Head of caudate nucleus (tissue), 42 donors: ENCODE data around the gene PROSER3.
"Not testable (repeated sequence)": the region's sequence is repeated elsewhere in the genome, so short reads cannot be mapped to it uniquely, and the experiment has no call there.

Source experiments
- DNase-seq, 42 donors: peaks; one replicate each; pipeline versions ENCODE4 v3.0.0 to v3.0.0-alpha.2; 2020 to 2021; ENCODE audit warnings: mixed read lengths in 7 of 42
- intact Hi-C: fragments of 100-400 bp; cut with DNase I; formaldehyde crosslinking; loops from one replicate; pipeline ENCODE4 v1.15.0; 2022

PROSER3 gene

DNA sequence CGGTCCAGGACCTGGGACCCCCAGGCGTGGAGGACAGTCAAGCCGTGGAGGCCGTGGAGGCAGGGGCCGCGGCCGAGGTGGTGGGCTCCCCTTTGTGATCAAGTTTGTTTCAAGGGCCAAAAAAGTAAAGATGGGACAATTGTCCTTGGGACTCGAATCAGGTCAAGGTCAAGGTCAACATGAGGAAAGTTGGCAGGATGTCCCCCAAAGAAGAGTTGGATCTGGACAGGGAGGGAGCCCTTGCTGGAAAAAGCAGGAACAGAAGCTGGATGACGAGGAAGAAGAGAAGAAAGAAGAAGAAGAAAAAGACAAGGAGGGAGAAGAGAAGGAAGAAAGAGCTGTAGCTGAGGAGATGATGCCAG is 37.8 kb upstream of the PROSER3 start:
- DNase-seq = no peak
- intact Hi-C loops = no loop called here

DNA sequence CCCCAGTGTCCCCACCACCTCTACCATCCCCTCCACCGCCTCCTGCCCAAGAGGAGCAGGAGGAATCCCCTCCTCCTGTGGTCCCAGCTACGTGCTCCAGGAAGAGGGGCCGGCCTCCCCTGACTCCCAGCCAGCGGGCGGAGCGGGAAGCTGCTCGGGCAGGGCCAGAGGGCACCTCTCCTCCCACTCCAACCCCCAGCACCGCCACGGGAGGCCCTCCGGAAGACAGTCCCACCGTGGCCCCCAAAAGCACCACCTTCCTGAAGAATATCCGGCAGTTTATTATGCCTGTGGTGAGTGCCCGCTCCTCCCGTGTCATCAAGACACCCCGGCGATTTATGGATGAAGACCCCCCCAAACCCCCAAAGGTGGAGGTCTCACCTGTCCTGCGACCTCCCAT is 37.3 kb upstream of the PROSER3 start:
- DNase-seq = no peak
- intact Hi-C loops = no loop called here

DNA sequence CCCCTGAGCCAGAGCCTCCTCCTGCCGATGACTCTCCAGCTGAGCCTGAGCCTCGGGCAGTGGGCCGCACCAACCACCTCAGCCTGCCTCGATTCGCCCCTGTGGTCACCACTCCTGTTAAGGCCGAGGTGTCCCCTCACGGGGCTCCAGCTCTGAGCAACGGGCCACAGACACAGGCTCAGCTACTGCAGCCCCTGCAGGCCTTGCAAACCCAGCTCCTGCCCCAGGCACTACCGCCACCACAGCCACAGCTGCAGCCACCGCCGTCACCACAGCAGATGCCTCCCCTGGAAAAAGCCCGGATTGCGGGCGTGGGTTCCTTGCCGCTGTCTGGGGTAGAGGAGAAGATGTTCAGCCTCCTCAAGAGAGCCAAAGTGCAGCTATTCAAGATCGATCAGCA is 36.6 kb upstream of the PROSER3 start:
- no peak for DNase-seq
- intact Hi-C loops = no loop called here

- DNase-seq = no peak
- intact Hi-C loops = no loop called here
Measured at GRCh38 chr19:35722461-35722860, 35.5 kb upstream of the PROSER3 start.

DNA sequence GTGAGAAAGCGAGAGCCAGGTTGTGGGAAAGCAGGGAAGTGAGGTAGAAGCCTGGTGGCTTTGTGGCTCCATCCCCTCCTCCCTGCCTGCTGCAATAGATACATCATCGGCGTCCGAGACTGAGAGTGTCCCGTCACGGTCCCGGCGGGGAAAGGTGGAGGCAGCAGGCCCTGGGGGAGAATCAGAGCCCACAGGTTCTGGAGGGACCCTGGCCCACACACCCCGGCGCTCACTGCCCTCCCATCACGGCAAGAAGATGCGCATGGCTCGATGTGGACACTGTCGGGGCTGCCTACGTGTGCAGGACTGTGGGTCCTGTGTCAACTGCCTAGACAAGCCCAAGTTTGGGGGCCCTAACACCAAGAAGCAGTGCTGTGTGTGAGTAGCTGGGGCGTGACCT is 35.1 kb upstream of the PROSER3 start:
- DNase-seq = no peak
- intact Hi-C loops = no loop called here

DNA sequence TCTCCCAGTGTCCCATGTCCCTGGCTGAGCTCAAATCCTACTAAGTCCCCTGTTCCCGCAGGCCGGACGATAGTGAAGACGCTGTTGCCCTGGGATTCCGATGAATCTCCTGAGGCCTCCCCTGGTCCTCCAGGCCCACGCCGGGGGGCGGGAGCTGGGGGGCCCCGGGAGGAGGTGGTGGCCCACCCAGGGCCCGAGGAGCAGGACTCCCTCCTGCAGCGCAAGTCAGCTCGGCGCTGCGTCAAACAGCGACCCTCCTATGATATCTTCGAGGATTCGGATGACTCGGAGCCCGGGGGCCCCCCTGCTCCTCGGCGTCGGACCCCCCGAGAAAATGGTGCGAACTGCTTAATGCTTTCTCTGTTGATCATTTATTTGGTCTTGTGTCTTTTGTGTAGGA is 34.3 kb upstream of the PROSER3 start:
- intact Hi-C loops = no loop called here
- no peak for DNase-seq

DNA sequence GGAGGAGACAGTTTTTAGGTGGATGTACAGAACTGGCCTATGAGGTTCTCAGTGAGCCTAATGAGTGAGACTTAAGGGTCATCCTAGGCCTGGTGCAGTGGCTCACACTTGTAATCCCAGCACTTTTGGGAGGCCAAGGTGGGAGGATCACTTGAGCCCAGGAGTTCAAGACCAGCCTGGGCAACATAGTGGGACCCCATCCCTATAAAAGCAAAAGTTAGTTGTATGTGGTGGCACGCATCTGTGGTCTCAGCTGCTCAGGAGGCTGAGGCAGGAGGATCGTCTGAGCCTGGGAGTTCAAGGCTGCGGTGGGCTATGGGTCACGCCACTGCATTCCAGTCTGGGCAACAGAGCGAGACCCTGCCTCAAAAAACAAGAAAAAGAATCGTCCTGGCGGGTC is 33.8 kb upstream of the PROSER3 start:
- intact Hi-C loops = not testable (repeated sequence)

GRCh38 chr19:35724560-35724959 is 33.4 kb upstream of the PROSER3 start:
- no peak for DNase-seq
- intact Hi-C loops = no loop called here

More for the DNA sequence above, 33.8 kb upstream of the PROSER3 start:
- DNase-seq = not testable (repeated sequence)

- intact Hi-C loops = no loop called here
- DNase-seq = no peak
Measured at GRCh38 chr19:35725216-35725861, 32.6 kb upstream of the PROSER3 start.

DNA sequence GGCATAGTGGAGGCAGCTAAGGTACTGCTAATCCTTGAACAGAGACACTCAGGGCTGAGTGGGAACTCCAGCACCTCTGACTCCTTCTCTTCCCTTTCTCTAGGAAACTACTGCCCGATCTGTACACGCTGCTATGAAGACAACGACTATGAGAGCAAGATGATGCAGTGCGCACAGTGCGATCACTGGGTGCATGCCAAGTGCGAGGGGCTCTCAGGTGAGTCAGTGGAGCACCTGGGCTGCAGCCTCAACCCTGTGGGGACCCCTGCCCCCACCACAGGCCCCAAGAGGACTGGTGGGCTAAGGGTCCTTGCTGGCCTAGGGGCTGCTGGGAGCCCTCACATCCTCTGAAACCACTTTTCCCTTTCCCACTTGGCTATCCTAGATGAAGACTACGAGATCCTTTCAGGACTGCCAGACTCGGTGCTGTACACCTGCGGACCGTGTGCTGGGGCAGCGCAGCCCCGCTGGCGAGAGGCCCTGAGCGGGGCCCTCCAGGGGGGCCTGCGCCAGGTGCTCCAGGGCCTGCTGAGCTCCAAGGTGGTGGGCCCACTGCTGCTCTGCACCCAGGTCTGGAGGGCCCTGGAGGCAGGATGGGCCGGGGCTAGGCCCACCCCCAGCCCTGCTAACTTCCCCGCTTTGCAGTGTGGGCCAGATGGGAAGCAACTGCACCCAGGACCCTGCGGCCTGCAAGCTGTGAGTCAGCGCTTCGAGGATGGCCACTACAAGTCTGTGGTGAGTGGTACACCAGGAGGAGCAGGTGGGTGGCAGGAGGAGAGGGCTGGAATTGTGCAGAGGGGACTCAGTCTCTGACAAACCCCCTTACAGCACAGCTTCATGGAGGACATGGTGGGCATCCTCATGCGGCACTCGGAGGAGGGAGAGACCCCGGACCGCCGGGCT is 30.7 kb upstream of the PROSER3 start:
- intact Hi-C loops = no loop called here
- DNase-seq = no peak

GRCh38 chr19:35727956-35728706 is 29.8 kb upstream of the PROSER3 start:
- intact Hi-C loops = no loop called here
- no peak for DNase-seq

- intact Hi-C loops = no loop called here
- DNase-seq = no peak
Measured at GRCh38 chr19:35729021-35729420, 29.0 kb upstream of the PROSER3 start.

GRCh38 chr19:35729763-35730162 is 28.2 kb upstream of the PROSER3 start:
- intact Hi-C loops = no loop called here

GRCh38 chr19:35730326-35730725 is 27.6 kb upstream of the PROSER3 start:
- intact Hi-C loops = no loop called here
- no peak for DNase-seq

More at GRCh38 chr19:35729763-35730162, 28.2 kb upstream of the PROSER3 start:
- DNase-seq = no peak

DNA sequence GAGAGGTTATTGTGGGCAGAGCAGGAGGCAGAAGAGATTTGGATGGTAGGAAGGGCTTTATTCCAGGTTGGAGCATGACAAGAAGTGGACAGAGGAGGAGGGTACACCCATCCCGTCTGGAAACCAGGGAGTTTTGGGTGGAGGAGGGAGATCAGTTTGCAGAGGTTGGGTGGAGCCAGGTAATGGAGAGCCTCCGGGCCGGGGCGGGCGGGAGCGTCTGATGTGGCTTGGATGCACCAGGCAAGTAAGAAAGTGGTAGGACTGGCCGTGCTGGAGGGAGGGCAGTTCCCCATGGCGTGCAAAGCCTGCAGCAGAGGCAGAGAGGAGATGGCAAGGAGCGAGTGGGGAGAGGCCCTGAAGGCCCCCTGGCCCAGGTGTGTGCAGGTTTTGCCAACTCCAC is 26.6 kb upstream of the PROSER3 start:
- DNase-seq = no peak
- intact Hi-C loops = no loop called here

GRCh38 chr19:35731779-35732405 is 26.1 kb upstream of the PROSER3 start:
- no peak for DNase-seq

GRCh38 chr19:35732540-35733179 is 25.3 kb upstream of the PROSER3 start:
- DNase-seq = no peak
- intact Hi-C loops = no loop called here

More at GRCh38 chr19:35731779-35732405, 26.1 kb upstream of the PROSER3 start:
- intact Hi-C loops = no loop called here

DNA sequence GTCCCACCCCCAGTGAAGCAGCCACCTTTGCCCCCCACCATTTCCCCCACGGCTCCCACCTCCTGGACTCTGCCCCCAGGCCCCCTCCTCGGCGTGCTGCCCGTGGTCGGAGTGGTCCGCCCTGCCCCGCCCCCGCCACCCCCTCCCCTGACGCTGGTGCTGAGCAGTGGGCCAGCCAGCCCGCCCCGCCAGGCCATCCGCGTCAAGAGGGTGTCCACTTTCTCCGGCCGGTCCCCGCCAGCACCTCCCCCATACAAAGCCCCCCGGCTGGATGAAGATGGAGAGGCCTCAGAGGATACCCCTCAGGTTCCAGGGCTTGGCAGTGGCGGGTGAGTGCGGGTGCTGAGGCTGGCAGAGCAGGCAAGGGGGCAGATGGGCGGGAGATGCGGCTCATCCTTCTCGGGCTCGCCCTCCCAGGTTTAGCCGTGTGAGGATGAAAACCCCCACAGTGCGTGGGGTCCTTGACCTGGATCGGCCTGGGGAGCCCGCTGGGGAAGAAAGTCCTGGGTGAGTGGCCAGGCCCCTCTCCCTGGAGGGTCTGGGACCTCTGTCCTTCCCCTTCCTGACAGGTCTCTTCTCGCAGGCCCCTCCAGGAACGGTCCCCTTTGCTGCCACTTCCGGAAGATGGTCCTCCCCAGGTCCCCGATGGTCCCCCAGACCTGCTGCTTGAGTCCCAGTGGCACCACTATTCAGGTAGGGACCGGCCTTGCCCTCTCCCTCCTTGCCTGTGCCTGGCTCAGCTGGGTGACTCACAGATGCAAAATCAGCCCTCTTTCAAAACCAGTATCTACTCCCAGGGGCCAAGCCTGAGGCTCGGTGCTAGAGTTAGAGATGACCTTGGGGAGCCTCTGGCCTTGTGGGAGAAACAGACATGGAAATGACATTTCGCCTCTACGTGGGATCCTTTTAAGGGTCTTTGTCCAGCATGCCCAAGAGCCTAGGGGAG is 24.5 kb upstream of the PROSER3 start:
- intact Hi-C loops = no loop called here
- no peak for DNase-seq
